Vagina (tissue), 2 donors: ENCODE results near the gene PDLIM3. TPM values are rescaled to one million over a fixed set of nuclear protein-coding genes. Genes with fewer than 3 reads are reported as not detected.

Experiments
- DNase-seq, 2 donors: peaks; one replicate each; pipeline ENCODE4 v3.0.0-alpha.2; 2017; ENCODE audit errors: extremely low spot score in 2 of 2
- H3K27ac ChIP-seq: fragments of 200-600 bp; sonication (generic); one replicate; pipeline ENCODE4 v1.5.1; 2019
- H3K27me3 ChIP-seq: fragments of 200-600 bp; sonication (generic); one replicate; pipeline ENCODE4 v1.5.1; 2019
- H3K36me3 ChIP-seq, 2 donors: fragments of 200-600 bp; sonication (generic); one replicate each; pipeline ENCODE4 v1.5.1; 2017 to 2019
- H3K4me1 ChIP-seq: fragments of 200-600 bp; sonication (generic); one replicate; pipeline ENCODE4 v1.5.1; 2019
- H3K4me3 ChIP-seq, 2 donors: fragments of 200-600 bp; sonication (generic); 1 replicate in 1 of 2; 2 replicates in 1 of 2; pipeline ENCODE4 v1.5.1; 2016 to 2019
- H3K9me3 ChIP-seq: fragments of 200-600 bp; sonication (generic); one replicate; pipeline ENCODE4 v1.5.1; 2019
- POLR2A ChIP-seq, 2 donors: fragments of 450-650 bp; IDR thresholded peaks; one replicate each; pipeline ENCODE4 v1.6.1; 2017; ENCODE audit warnings: antibody characterized with exemption in 2 of 2, mild to moderate bottlenecking in 2 of 2, moderate library complexity in 2 of 2
- POLR2AphosphoS5 ChIP-seq, 2 donors: sonication (generic); formaldehyde crosslinking; IDR thresholded peaks; one replicate each; pipeline ENCODE4 v1.9.0; 2017; ENCODE audit warnings: antibody characterized with exemption in 2 of 2, mild to moderate bottlenecking in 2 of 2, low read depth in 1 of 2; ENCODE audit not compliant: insufficient read depth in 1 of 2
- intact Hi-C: fragments of 100-400 bp; cut with DNase I; formaldehyde crosslinking; loops from one replicate; pipeline ENCODE4 v1.15.1; 2023
- total RNA-seq: library from RNA; depleted of rRNA; stranded (reverse); fragments of >200 nt; gene quantifications from one replicate; pipeline ENCODE4 v1.2.3, GENCODE V29; 2016
- TF ChIP-seq, protein P1 (sequence below), 3 experiments: fragments of 450-650 bp in 2 of 3; fragments of 200-600 bp in 1 of 3; sonication (generic) in 1 of 3; IDR thresholded peaks; one replicate each; pipeline ENCODE4 v1.5.1; 2017 to 2019; ENCODE audit warnings: antibody characterized with exemption in 3 of 3, mild to moderate bottlenecking in 2 of 3, moderate library complexity in 2 of 3

The PDLIM3 gene
- total RNA-seq, 1 donor from 2014 or later, result 148 TPM

DNA sequence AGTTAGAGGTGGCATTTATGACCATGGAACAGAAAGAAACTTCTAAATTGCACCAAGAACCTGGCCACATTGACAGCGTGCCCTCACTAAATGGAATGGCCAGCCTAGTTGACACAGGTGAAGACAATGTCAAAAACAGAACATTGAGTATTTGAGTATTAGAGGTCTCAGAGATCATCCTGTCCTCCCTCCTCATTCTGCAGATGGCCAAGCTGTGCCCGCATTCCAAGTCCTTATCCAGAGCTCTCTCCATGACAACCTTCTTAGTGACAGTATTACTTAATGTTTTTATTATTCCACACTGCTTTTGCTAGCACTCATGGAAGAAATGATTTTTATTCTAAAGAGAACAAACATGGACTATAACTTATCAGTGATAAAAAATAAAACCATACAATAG is 53.9 kb downstream of the PDLIM3 start:
- no peak for TF ChIP-seq POLR2AphosphoS5 (IDR thresholded peaks at IDR 0.05; ENCODE audit: insufficient read depth in 1 of 2, low read depth in 1 of 2)
- TF ChIP-seq, protein P1, sequence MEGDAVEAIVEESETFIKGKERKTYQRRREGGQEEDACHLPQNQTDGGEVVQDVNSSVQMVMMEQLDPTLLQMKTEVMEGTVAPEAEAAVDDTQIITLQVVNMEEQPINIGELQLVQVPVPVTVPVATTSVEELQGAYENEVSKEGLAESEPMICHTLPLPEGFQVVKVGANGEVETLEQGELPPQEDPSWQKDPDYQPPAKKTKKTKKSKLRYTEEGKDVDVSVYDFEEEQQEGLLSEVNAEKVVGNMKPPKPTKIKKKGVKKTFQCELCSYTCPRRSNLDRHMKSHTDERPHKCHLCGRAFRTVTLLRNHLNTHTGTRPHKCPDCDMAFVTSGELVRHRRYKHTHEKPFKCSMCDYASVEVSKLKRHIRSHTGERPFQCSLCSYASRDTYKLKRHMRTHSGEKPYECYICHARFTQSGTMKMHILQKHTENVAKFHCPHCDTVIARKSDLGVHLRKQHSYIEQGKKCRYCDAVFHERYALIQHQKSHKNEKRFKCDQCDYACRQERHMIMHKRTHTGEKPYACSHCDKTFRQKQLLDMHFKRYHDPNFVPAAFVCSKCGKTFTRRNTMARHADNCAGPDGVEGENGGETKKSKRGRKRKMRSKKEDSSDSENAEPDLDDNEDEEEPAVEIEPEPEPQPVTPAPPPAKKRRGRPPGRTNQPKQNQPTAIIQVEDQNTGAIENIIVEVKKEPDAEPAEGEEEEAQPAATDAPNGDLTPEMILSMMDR (IDR thresholded peaks at IDR 0.05), result no peak
- no peak for TF ChIP-seq POLR2A (IDR thresholded peaks at IDR 0.05)
- H3K27me3 ChIP-seq, result no peaks in the 10 kb centered on the region
- intact Hi-C loops, result no loop called here
- H3K4me1 ChIP-seq, result no peaks in the 10 kb centered on the region
- no peak overlapping the region for H3K27ac ChIP-seq
- no peak overlapping the region for H3K4me3 ChIP-seq
- H3K36me3 ChIP-seq, result no peaks in the 10 kb centered on the region
- no peaks in the 10 kb centered on the region for H3K9me3 ChIP-seq
- no peak for DNase-seq

DNA sequence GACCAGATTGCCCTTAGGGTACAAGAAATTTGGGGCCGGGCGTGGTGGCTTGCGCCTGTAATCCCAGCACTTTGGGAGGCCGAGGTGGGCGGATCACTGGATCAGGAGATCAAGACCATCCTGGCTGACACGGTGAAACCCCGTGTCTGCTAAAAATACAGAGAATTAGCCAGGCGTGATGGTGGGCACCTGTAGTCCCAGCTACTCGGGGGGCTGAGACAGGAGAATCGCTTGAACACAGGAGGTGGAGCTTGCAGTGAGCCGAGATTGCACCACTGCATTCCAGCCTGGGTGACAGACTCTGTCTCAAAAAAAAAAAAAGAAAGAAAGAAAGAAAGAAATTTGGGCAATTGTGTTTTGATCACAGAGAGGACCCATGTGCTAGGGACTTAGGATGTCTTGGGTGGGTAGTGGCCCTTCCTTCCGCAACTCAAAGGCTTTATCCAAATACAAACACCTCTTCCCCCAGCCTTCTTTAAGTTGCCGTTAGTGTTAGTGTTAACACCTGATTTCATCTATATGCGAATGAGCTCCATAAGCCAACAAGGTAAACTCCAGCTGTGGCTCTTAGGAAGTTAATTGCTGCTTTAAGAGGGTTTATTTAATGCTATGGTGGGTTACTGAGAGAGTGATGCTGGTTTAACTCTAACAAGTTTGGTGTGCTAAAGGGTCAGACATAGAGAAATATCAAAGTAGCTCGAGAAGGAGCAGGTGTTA is 55.1 kb downstream of the PDLIM3 start:
- no peak overlapping the region for H3K27ac ChIP-seq
- no peak for DNase-seq
- H3K27me3 ChIP-seq, result no peaks in the 10 kb centered on the region
- no peaks in the 10 kb centered on the region for H3K9me3 ChIP-seq
- H3K36me3 ChIP-seq, result no peaks in the 10 kb centered on the region
- no peak for TF ChIP-seq POLR2A (IDR thresholded peaks at IDR 0.05)
- TF ChIP-seq, protein P1 (IDR thresholded peaks at IDR 0.05), result no peak
- TF ChIP-seq POLR2AphosphoS5 (IDR thresholded peaks at IDR 0.05; ENCODE audit: insufficient read depth in 1 of 2, low read depth in 1 of 2), result no peak
- H3K4me1 ChIP-seq, result no peaks in the 10 kb centered on the region
- H3K4me3 ChIP-seq, result no peak overlapping the region
- intact Hi-C loops, result no loop called here

DNA sequence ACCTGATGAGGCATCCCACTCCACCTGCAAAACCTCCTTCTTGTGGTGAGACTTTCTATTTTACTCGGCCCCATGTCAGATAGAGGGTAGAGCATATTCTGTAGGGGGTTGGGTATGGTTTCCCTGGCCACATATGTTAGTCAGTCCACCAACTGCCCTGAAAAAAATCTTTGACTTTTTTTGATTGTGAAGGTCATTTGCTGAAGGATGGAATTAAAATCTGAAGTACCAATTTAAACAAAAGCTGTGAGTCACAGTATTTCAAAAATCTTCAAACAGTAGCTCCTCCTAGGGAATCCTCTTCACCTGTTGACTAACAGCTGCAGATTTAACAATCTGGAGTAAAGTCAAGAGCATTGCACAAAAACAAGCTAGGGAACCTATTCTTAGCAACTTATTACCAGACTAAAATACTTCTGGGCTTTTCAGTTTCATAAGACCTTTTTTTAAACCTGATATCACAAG is 55.8 kb downstream of the PDLIM3 start:
- no peak for DNase-seq
- Histone ChIP-seq H3K9me3 (no peaks in the 10 kb centered on the region), H3K4me1 (no peaks in the 10 kb centered on the region), H3K27me3 (no peaks in the 10 kb centered on the region), H3K36me3 (no peaks in the 10 kb centered on the region), H3K4me3 (no peak overlapping the region), H3K27ac (no peak overlapping the region)
- intact Hi-C loops, result no loop called here
- TF ChIP-seq, protein P1 (IDR thresholded peaks at IDR 0.05), result no peak
- TF ChIP-seq POLR2A (IDR thresholded peaks at IDR 0.05), result no peak
- no peak for TF ChIP-seq POLR2AphosphoS5 (IDR thresholded peaks at IDR 0.05; ENCODE audit: insufficient read depth in 1 of 2, low read depth in 1 of 2)

DNA sequence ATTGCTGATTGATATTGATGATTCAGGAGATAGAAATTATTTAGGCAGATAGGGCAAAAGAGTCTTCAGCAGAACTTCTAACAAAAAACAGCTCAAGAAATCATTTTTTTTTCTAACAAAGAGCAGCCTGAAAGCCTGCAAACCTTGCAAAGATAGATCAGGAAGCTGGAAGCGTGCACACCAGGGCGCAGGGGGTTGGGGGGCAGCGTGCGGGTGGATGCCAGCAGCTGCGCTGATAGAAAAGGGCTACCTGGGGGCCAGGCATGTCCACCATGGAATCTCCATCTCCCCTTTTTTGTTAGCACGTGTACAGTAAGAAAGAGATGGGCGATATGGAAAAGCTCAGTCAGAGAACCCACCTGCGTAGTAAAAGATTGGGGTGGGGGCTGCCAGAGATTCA is 62.1 kb downstream of the PDLIM3 start:
- peaks cover 10% of the 10 kb centered on the region for H3K4me1 ChIP-seq
- no peaks in the 10 kb centered on the region for H3K27me3 ChIP-seq
- TF ChIP-seq, protein P1 (IDR thresholded peaks at IDR 0.05), result no peak
- no peak for TF ChIP-seq POLR2AphosphoS5 (IDR thresholded peaks at IDR 0.05; ENCODE audit: insufficient read depth in 1 of 2, low read depth in 1 of 2)
- TF ChIP-seq POLR2A (IDR thresholded peaks at IDR 0.05), result no peak
- intact Hi-C loops, result loop anchor here (5.0 kb wide), 1 partner anchor 124 kb away; no protein-coding TSS in a partner anchor
- H3K36me3 ChIP-seq, result no peaks in the 10 kb centered on the region
- H3K9me3 ChIP-seq, result no peaks in the 10 kb centered on the region
- no peak overlapping the region for H3K27ac ChIP-seq
- H3K4me3 ChIP-seq, result no peak overlapping the region
- no peak for DNase-seq

DNA sequence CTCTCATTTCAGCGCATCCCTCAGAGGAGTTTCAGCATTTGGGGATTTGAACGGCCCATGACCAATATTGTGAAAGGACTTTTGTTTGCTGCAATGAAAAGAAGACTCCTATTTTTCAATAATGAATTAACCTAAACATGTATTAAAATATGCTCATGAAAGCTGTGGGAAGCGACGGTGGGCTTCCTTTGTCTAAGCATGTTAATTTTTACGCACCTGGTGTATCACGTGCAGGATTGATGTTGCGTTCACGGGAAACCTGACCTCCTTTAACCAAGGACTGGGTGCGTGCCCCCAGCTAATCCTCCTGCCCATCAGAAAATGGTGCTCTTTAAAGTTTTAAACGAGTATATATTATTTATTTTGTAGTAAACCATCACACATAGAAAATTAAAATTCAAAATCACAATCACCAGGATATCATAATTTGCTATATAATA is 63.2 kb downstream of the PDLIM3 start:
- Histone ChIP-seq H3K27me3 (no peaks in the 10 kb centered on the region), H3K36me3 (no peaks in the 10 kb centered on the region), H3K27ac (no peak overlapping the region), H3K4me1 (peaks cover 10% of the 10 kb centered on the region), H3K9me3 (no peaks in the 10 kb centered on the region), H3K4me3 (peak overlapping the region; percentile 78 to 90)
- no peak for DNase-seq
- TF ChIP-seq, protein P1 (IDR thresholded peaks at IDR 0.05), result no peak
- TF ChIP-seq POLR2A (IDR thresholded peaks at IDR 0.05) (no peak), POLR2AphosphoS5 (IDR thresholded peaks at IDR 0.05; ENCODE audit: insufficient read depth in 1 of 2, low read depth in 1 of 2) (no peak)
- intact Hi-C loops, result loop anchor here (5.0 kb wide), 1 partner anchor 125 kb away; no protein-coding TSS in a partner anchor
